ENCODE results near the gene CREB5. TPM values are rescaled to one million over a fixed set of nuclear protein-coding genes. Genes with fewer than 3 reads are reported as not detected.

CREB5 gene
- total RNA-seq, 5 donors from 2014 or later (not counting 1 experiment from before 2014, with no cell fraction given) = 0.03 to 0.58 (median 0.23) TPM

GRCh38 chr7:28375729-28376128, 36.6 kb upstream of the CREB5 start:
- no CpG with 5 or more reads among the region's 1 CpG for WGBS (ENCODE audit: insufficient coverage)
- H3K36me3 Mint-ChIP-seq = no peaks in the 10 kb centered on the region
- peaks cover 4 to 23% of the 10 kb centered on the region in 2 donors for H3K27me3 Mint-ChIP-seq
- ChIA-PET POLR2A (no interaction called here), CTCF (no interaction called here)
- H3K27me3 ChIP-seq (replicated peaks in 1 of 2; ENCODE audit: control insufficient read depth in 2 of 2, extremely low read depth in 1 of 2, insufficient read depth in 2 of 2, low read length in 1 of 2) = peaks cover 0 to 6% of the 10 kb centered on the region in 2 experiments
- DNase-seq (no peak), ATAC-seq (replicated peaks in 1 of 4) (no peak)
- H3K4me3 ChIP-seq (ENCODE audit: control insufficient read depth in 1 of 2, extremely low read depth in 1 of 2, low read length in 1 of 2) = no peak overlapping the region
- no peaks in the 10 kb centered on the region for H3K4me1 ChIP-seq (ENCODE audit: control insufficient read depth in 1 of 2, extremely low read depth in 1 of 2, insufficient read depth in 2 of 2, low read length in 2 of 2)
- no peak overlapping the region for H3K27ac ChIP-seq (ENCODE audit: low read length)
- H3K36me3 ChIP-seq (ENCODE audit: control insufficient read depth in 2 of 2, extremely low read depth in 1 of 2, insufficient read depth in 1 of 2, low read length in 1 of 2) = no peaks in the 10 kb centered on the region
- no peak overlapping the region for H3K4me3 Mint-ChIP-seq
- no peaks in the 10 kb centered on the region for H3K9me3 ChIP-seq
- H3K9me3 Mint-ChIP-seq = no peaks in the 10 kb centered on the region
- no peak overlapping the region for H3K27ac Mint-ChIP-seq
- no peaks in the 10 kb centered on the region for H3K4me1 Mint-ChIP-seq

DNA sequence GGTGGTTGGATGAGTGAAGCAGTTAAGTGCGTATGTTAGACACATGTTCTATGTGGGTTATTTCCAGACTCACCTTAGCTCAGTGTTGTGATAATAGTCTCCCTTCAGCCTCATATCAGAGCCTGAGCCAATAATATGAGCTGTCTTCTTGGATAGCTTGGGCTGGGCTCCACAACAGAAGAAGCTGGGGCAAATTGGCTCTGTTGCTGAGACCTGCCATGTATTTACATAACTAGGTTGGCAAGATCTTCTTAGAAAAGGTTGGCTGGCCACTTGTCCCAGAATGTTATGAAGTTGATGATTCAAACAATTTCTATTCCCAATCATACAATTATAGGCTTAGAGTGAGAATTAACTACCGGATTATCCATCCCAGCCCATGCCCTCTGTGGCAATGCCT, 35.7 kb upstream of the CREB5 start:
- H3K9me3 Mint-ChIP-seq = no peaks in the 10 kb centered on the region
- no CpG with 5 or more reads among the region's 2 CpGs for WGBS (ENCODE audit: insufficient coverage)
- DNase-seq (no peak), ATAC-seq (replicated peaks in 1 of 4) (no peak)
- no peak overlapping the region for H3K27ac Mint-ChIP-seq
- no peaks in the 10 kb centered on the region for H3K4me1 Mint-ChIP-seq
- H3K36me3 Mint-ChIP-seq = no peaks in the 10 kb centered on the region
- Histone ChIP-seq H3K27me3 (replicated peaks in 1 of 2; ENCODE audit: control insufficient read depth in 2 of 2, extremely low read depth in 1 of 2, insufficient read depth in 2 of 2, low read length in 1 of 2) (peaks cover 0 to 6% of the 10 kb centered on the region in 2 experiments), H3K4me3 (ENCODE audit: control insufficient read depth in 1 of 2, extremely low read depth in 1 of 2, low read length in 1 of 2) (no peak overlapping the region), H3K9me3 (no peaks in the 10 kb centered on the region), H3K27ac (ENCODE audit: low read length) (no peak overlapping the region), H3K4me1 (ENCODE audit: control insufficient read depth in 1 of 2, extremely low read depth in 1 of 2, insufficient read depth in 2 of 2, low read length in 2 of 2) (no peaks in the 10 kb centered on the region), H3K36me3 (ENCODE audit: control insufficient read depth in 2 of 2, extremely low read depth in 1 of 2, insufficient read depth in 1 of 2, low read length in 1 of 2) (no peaks in the 10 kb centered on the region)
- H3K4me3 Mint-ChIP-seq = no peak overlapping the region
- ChIA-PET CTCF (no interaction called here), POLR2A (no interaction called here)
- H3K27me3 Mint-ChIP-seq = peaks cover 2 to 26% of the 10 kb centered on the region in 2 donors

GRCh38 chr7:28378574-28379149, 33.7 kb upstream of the CREB5 start:
- H3K27me3 Mint-ChIP-seq = peaks cover 0 to 26% of the 10 kb centered on the region in 2 donors
- no peaks in the 10 kb centered on the region for H3K9me3 ChIP-seq

GRCh38 chr7:28381466-28381865, 30.9 kb upstream of the CREB5 start:
- Mint-ChIP-seq H3K27me3 (peaks cover 0 to 19% of the 10 kb centered on the region in 2 donors), H3K36me3 (no peaks in the 10 kb centered on the region), H3K4me1 (no peaks in the 10 kb centered on the region), H3K4me3 (no peak overlapping the region), H3K27ac (no peak overlapping the region), H3K9me3 (no peaks in the 10 kb centered on the region)
- Histone ChIP-seq H3K4me1 (ENCODE audit: control insufficient read depth in 1 of 2, extremely low read depth in 1 of 2, insufficient read depth in 2 of 2, low read length in 2 of 2) (no peaks in the 10 kb centered on the region), H3K9me3 (no peaks in the 10 kb centered on the region), H3K36me3 (ENCODE audit: control insufficient read depth in 2 of 2, extremely low read depth in 1 of 2, insufficient read depth in 1 of 2, low read length in 1 of 2) (no peaks in the 10 kb centered on the region), H3K4me3 (ENCODE audit: control insufficient read depth in 1 of 2, extremely low read depth in 1 of 2, low read length in 1 of 2) (no peak overlapping the region), H3K27me3 (replicated peaks in 1 of 2; ENCODE audit: control insufficient read depth in 2 of 2, extremely low read depth in 1 of 2, insufficient read depth in 2 of 2, low read length in 1 of 2) (peaks cover 0 to 4% of the 10 kb centered on the region in 2 experiments), H3K27ac (ENCODE audit: low read length) (no peak overlapping the region)
- POLR2A ChIA-PET = no interaction called here
- no peak for DNase-seq
- WGBS (ENCODE audit: insufficient coverage) = no CpG with 5 or more reads among the region's 3 CpGs
- CTCF ChIA-PET = interaction anchor here in 1 of 2 donors (0.6 kb wide), 1 partner anchor 163 kb away, joined by 3 read pairs; no protein-coding TSS in a partner anchor
- ATAC-seq (replicated peaks in 1 of 4) = no peak

More at GRCh38 chr7:28378574-28379149, 33.7 kb upstream of the CREB5 start:
- H3K36me3 Mint-ChIP-seq = no peaks in the 10 kb centered on the region
- Histone ChIP-seq H3K27me3 (replicated peaks in 1 of 2; ENCODE audit: control insufficient read depth in 2 of 2, extremely low read depth in 1 of 2, insufficient read depth in 2 of 2, low read length in 1 of 2) (peaks cover 0 to 4% of the 10 kb centered on the region in 2 experiments), H3K4me1 (ENCODE audit: control insufficient read depth in 1 of 2, extremely low read depth in 1 of 2, insufficient read depth in 2 of 2, low read length in 2 of 2) (no peaks in the 10 kb centered on the region), H3K36me3 (ENCODE audit: control insufficient read depth in 2 of 2, extremely low read depth in 1 of 2, insufficient read depth in 1 of 2, low read length in 1 of 2) (no peaks in the 10 kb centered on the region), H3K27ac (ENCODE audit: low read length) (no peak overlapping the region), H3K4me3 (ENCODE audit: control insufficient read depth in 1 of 2, extremely low read depth in 1 of 2, low read length in 1 of 2) (no peak overlapping the region)
- no peaks in the 10 kb centered on the region for H3K9me3 Mint-ChIP-seq
- no peak for ATAC-seq (replicated peaks in 1 of 4)
- H3K4me3 Mint-ChIP-seq = no peak overlapping the region
- no peak overlapping the region for H3K27ac Mint-ChIP-seq
- ChIA-PET POLR2A (no interaction called here), CTCF (interaction anchor here (1.0 kb wide), 2 partner anchors 8 to 29 kb away, joined by 3 read pairs; no protein-coding TSS in a partner anchor)
- no peak for DNase-seq
- WGBS (ENCODE audit: insufficient coverage) = no CpG with 5 or more reads among the region's 3 CpGs
- H3K4me1 Mint-ChIP-seq = no peaks in the 10 kb centered on the region

DNA sequence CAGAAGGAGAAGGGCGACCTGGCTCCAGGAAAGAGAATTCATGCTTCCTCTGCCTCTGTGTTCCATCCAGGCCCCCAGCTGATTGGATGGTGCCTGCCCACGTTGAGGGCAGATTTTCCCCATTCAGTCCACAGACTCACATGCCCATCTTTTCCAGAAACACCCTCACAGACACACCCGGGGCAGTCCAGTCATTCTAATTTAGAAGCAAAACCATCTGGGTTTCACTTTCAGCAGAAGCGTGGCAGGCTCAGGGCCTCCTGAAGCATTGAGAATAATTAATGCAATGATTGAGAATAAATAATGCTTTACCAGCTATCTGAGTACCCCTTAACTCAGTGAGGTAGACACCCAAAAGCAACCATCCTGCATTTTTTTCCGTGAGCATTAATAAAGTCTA, 30.2 kb upstream of the CREB5 start:
- no peak overlapping the region for H3K4me3 ChIP-seq (ENCODE audit: control insufficient read depth in 1 of 2, extremely low read depth in 1 of 2, low read length in 1 of 2)
- Mint-ChIP-seq H3K4me3 (no peak overlapping the region), H3K9me3 (no peaks in the 10 kb centered on the region), H3K36me3 (no peaks in the 10 kb centered on the region), H3K27ac (no peak overlapping the region), H3K27me3 (peaks cover 0 to 13% of the 10 kb centered on the region in 2 donors), H3K4me1 (no peaks in the 10 kb centered on the region)
- H3K36me3 ChIP-seq (ENCODE audit: control insufficient read depth in 2 of 2, extremely low read depth in 1 of 2, insufficient read depth in 1 of 2, low read length in 1 of 2) = no peaks in the 10 kb centered on the region
- no peaks in the 10 kb centered on the region for H3K9me3 ChIP-seq
- WGBS (ENCODE audit: insufficient coverage) = 55% methylated on average over 2 of the region's 5 CpGs
- POLR2A ChIA-PET = no interaction called here
- no peak for ATAC-seq (replicated peaks in 1 of 4)
- no peaks in the 10 kb centered on the region for H3K4me1 ChIP-seq (ENCODE audit: control insufficient read depth in 1 of 2, extremely low read depth in 1 of 2, insufficient read depth in 2 of 2, low read length in 2 of 2)
- CTCF ChIA-PET = no interaction called here
- no peak for DNase-seq
- peaks cover 0 to 4% of the 10 kb centered on the region in 2 experiments for H3K27me3 ChIP-seq (replicated peaks in 1 of 2; ENCODE audit: control insufficient read depth in 2 of 2, extremely low read depth in 1 of 2, insufficient read depth in 2 of 2, low read length in 1 of 2)
- H3K27ac ChIP-seq (ENCODE audit: low read length) = no peak overlapping the region

DNA sequence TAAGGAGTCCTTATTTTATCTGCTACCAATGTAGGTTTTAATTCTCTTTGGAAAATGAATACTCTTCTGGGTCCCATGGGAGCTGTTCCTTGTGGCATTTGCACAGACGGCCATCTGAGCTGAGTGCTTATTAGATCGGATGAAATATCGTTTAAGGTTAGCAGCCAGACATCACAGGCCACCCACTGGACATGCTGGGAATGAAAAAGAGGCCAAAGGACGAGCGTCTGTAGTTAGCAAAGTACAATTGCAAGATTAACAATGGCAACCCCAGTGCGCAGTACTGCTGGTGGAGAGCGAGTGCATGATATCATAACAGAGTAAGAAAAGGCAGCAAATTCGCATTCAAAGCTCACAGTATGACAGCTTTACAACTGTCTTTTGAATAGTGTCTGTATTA, 28.3 kb upstream of the CREB5 start:
- H3K27ac Mint-ChIP-seq = no peak overlapping the region
- no peaks in the 10 kb centered on the region for H3K9me3 ChIP-seq
- WGBS (ENCODE audit: insufficient coverage) = 72% methylated on average over 5 of the region's 8 CpGs
- no peaks in the 10 kb centered on the region for H3K4me1 Mint-ChIP-seq
- H3K27ac ChIP-seq (ENCODE audit: low read length) = no peak overlapping the region
- no peaks in the 10 kb centered on the region for H3K36me3 ChIP-seq (ENCODE audit: control insufficient read depth in 2 of 2, extremely low read depth in 1 of 2, insufficient read depth in 1 of 2, low read length in 1 of 2)
- ATAC-seq (replicated peaks in 1 of 4) = no peak
- H3K27me3 ChIP-seq (replicated peaks in 1 of 2; ENCODE audit: control insufficient read depth in 2 of 2, extremely low read depth in 1 of 2, insufficient read depth in 2 of 2, low read length in 1 of 2) = peaks cover 0 to 4% of the 10 kb centered on the region in 2 experiments
- no peaks in the 10 kb centered on the region for H3K4me1 ChIP-seq (ENCODE audit: control insufficient read depth in 1 of 2, extremely low read depth in 1 of 2, insufficient read depth in 2 of 2, low read length in 2 of 2)
- H3K36me3 Mint-ChIP-seq = no peaks in the 10 kb centered on the region
- H3K27me3 Mint-ChIP-seq = peaks cover 0 to 17% of the 10 kb centered on the region in 2 donors
- ChIA-PET CTCF (no interaction called here), POLR2A (no interaction called here)
- no peak overlapping the region for H3K4me3 Mint-ChIP-seq
- H3K9me3 Mint-ChIP-seq = no peaks in the 10 kb centered on the region
- no peak for DNase-seq
- H3K4me3 ChIP-seq (ENCODE audit: control insufficient read depth in 1 of 2, extremely low read depth in 1 of 2, low read length in 1 of 2) = no peak overlapping the region

Measured in T-cell (primary cell).